ENCODE results near the gene SLC22A6. TPM values are rescaled to one million over a fixed set of nuclear protein-coding genes. Genes with fewer than 3 reads are reported as not detected.
A peak's percentile ranks its signal among the peaks of the same experiment; 100 is the strongest.

The SLC22A6 gene
- total and polyA plus RNA-seq, 2 experiments from 2014 or later, result not detected

GRCh38 chr11:63012839-63013238 is 28.1 kb upstream of the SLC22A6 start:
- H3K27me3 ChIP-seq, result no peaks in the 10 kb centered on the region
- no peak for DNase-seq (ENCODE audit: low read depth in 1 of 2, low spot score in 1 of 2)
- no peaks in the 10 kb centered on the region for H3K9me3 ChIP-seq (ENCODE audit: low read depth)
- no peaks in the 10 kb centered on the region for H3K36me3 ChIP-seq
- peaks cover 14% of the 10 kb centered on the region for H3K4me1 ChIP-seq (ENCODE audit: low read depth)
- H3K4me3 ChIP-seq, result no peak overlapping the region
- peak overlapping the region; percentile 45 for H3K27ac ChIP-seq
- TF ChIP-seq CTCF (IDR thresholded peaks at IDR 0.05; ENCODE audit: low read depth, low read length), result no peak

- H3K4me1 ChIP-seq (ENCODE audit: low read depth), result peaks cover 18% of the 10 kb centered on the region
- H3K4me3 ChIP-seq, result no peak overlapping the region
- peak overlapping the region; percentile 45 for H3K27ac ChIP-seq
- no peaks in the 10 kb centered on the region for H3K36me3 ChIP-seq
- TF ChIP-seq CTCF (IDR thresholded peaks at IDR 0.05; ENCODE audit: low read depth, low read length), result no peak
- no peaks in the 10 kb centered on the region for H3K27me3 ChIP-seq
- no peaks in the 10 kb centered on the region for H3K9me3 ChIP-seq (ENCODE audit: low read depth)
- DNase-seq (ENCODE audit: low read depth in 1 of 2, low spot score in 1 of 2), result peak in 1 of 2 donors; percentile 25
Observed at GRCh38 chr11:63012430-63012829, 27.7 kb upstream of the SLC22A6 start.

DNA sequence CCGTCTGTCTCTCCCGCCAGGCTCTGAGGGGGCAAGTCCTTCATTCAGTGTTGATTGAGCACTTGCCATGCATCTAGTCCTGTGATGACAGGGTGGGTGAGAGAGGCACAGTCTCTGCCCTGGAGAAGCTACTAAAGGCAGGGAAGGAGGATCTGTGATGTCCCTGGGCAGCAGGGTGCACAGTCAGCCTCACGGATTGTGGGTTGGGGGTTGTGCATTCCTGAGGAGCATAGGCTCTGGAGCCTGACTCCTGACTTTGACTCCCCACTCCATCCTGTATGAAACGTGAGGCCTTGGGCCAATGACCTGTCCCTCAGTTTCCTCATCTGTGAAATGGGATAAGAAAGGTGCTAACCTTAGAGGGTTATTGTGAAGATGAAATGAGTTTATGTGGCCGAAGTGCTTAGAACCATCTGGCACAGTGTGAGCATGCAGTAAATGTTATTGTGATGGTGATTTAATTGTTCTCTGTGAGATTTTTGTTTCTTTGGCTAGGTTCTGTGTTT is 26.2 kb upstream of the SLC22A6 start:
- Histone ChIP-seq H3K27me3 (no peaks in the 10 kb centered on the region), H3K9me3 (ENCODE audit: low read depth) (no peaks in the 10 kb centered on the region), H3K4me3 (no peak overlapping the region), H3K4me1 (ENCODE audit: low read depth) (peaks cover 19% of the 10 kb centered on the region), H3K36me3 (no peaks in the 10 kb centered on the region), H3K27ac (no peak overlapping the region)
- TF ChIP-seq CTCF (IDR thresholded peaks at IDR 0.05; ENCODE audit: low read depth, low read length), result no peak
- DNase-seq (ENCODE audit: low read depth in 1 of 2, low spot score in 1 of 2), result no peak

GRCh38 chr11:63007920-63008319 is 23.2 kb upstream of the SLC22A6 start:
- peak in 1 of 2 donors; percentile 83 for DNase-seq (ENCODE audit: low read depth in 1 of 2, low spot score in 1 of 2)
- no peaks in the 10 kb centered on the region for H3K36me3 ChIP-seq
- H3K27ac ChIP-seq, result peak overlapping the region; percentile 78
- H3K9me3 ChIP-seq (ENCODE audit: low read depth), result no peaks in the 10 kb centered on the region
- no peak for TF ChIP-seq CTCF (IDR thresholded peaks at IDR 0.05; ENCODE audit: low read depth, low read length)
- H3K4me1 ChIP-seq (ENCODE audit: low read depth), result peaks cover 19% of the 10 kb centered on the region
- H3K27me3 ChIP-seq, result no peaks in the 10 kb centered on the region
- no peak overlapping the region for H3K4me3 ChIP-seq

DNA sequence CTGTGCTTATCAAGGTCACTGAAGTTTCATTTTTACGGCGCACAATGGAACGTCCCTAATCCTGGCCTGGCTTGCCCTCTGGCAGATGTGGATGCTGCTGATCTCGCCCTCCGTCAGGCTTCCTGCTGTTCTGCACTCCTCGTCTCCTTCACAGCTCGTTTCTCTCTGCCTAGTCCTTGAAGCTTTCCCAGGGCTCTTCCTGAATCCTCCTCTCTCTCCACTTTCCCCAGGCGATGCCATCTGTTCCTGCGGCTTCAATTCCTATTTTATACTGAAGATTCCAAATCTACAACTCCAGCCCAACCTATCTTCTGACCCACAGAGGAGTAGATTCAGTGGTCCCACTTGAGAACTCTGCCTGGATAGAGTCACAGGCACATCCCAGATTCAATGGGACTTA is 16.7 kb upstream of the SLC22A6 start:
- no peak for TF ChIP-seq CTCF (IDR thresholded peaks at IDR 0.05; ENCODE audit: low read depth, low read length)
- H3K4me3 ChIP-seq, result no peak overlapping the region
- H3K4me1 ChIP-seq (ENCODE audit: low read depth), result no peaks in the 10 kb centered on the region
- no peaks in the 10 kb centered on the region for H3K27me3 ChIP-seq
- no peaks in the 10 kb centered on the region for H3K9me3 ChIP-seq (ENCODE audit: low read depth)
- no peak overlapping the region for H3K27ac ChIP-seq
- no peak for DNase-seq (ENCODE audit: low read depth in 1 of 2, low spot score in 1 of 2)
- no peaks in the 10 kb centered on the region for H3K36me3 ChIP-seq

- no peaks in the 10 kb centered on the region for H3K4me1 ChIP-seq (ENCODE audit: low read depth)
- no peak overlapping the region for H3K4me3 ChIP-seq
- H3K27ac ChIP-seq, result no peak overlapping the region
- DNase-seq (ENCODE audit: low read depth in 1 of 2, low spot score in 1 of 2), result no peak
- no peaks in the 10 kb centered on the region for H3K36me3 ChIP-seq
- no peaks in the 10 kb centered on the region for H3K9me3 ChIP-seq (ENCODE audit: low read depth)
- no peaks in the 10 kb centered on the region for H3K27me3 ChIP-seq
- no peak for TF ChIP-seq CTCF (IDR thresholded peaks at IDR 0.05; ENCODE audit: low read depth, low read length)
Observed at GRCh38 chr11:62999649-63000048, 14.9 kb upstream of the SLC22A6 start.
